Measurements from ENCODE around the gene RNASEH2B. TPM values are rescaled to one million over a fixed set of nuclear protein-coding genes. Genes with fewer than 3 reads are reported as not detected.
A peak's percentile ranks its signal among the peaks of the same experiment; 100 is the strongest.

RNASEH2B gene
- total and polyA plus RNA-seq, 2 of the 13 experiments (the other 11 are each of a cell fraction or from before 2014, with no cell fraction given) = 17.2 to 55.4 TPM

GRCh38 chr13:50909605-50910484 lies at the start of gene RNASEH2B (continued):
- TF ChIP-seq, protein P1, sequence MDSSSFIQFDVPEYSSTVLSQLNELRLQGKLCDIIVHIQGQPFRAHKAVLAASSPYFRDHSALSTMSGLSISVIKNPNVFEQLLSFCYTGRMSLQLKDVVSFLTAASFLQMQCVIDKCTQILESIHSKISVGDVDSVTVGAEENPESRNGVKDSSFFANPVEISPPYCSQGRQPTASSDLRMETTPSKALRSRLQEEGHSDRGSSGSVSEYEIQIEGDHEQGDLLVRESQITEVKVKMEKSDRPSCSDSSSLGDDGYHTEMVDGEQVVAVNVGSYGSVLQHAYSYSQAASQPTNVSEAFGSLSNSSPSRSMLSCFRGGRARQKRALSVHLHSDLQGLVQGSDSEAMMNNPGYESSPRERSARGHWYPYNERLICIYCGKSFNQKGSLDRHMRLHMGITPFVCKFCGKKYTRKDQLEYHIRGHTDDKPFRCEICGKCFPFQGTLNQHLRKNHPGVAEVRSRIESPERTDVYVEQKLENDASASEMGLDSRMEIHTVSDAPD (CRISPR knock-in tag; IDR thresholded peaks at IDR 0.05) = peak; percentile 71; the same call in 1 of the 2 replicates
- TF ChIP-seq LCORL (IDR thresholded peaks at IDR 0.05) (no peak), LCORL (CRISPR knock-in tag; IDR thresholded peaks at IDR 0.05) (no peak), ZNF275 (CRISPR knock-in tag; IDR thresholded peaks at IDR 0.05; ENCODE audit: borderline replicate concordance) (peak; percentile 67; the same call in 1 of the 2 replicates), HMGA1 (CRISPR knock-in tag; conservative IDR thresholded peaks at IDR 0.05) (no peak), ZFAT (CRISPR knock-in tag; conservative IDR thresholded peaks at IDR 0.05) (peak; percentile 85), KLF15 (CRISPR knock-in tag; IDR thresholded peaks at IDR 0.05; ENCODE audit: borderline replicate concordance) (0 out of 2 replicates have a peak, but pooled peaks have one; percentile 49), ZNF501 (CRISPR knock-in tag; IDR thresholded peaks at IDR 0.05) (peak; percentile 58; the same call in 1 of the 2 replicates), ZNF124 (CRISPR knock-in tag; IDR thresholded peaks at IDR 0.05) (0 out of 2 replicates have a peak, but pooled peaks have one; percentile 36), SOX13 (IDR thresholded peaks at IDR 0.05) (no peak), SOX13 (CRISPR knock-in tag; conservative IDR thresholded peaks at IDR 0.05 in 1 of 2, IDR thresholded peaks at IDR 0.05 in 1 of 2) (no peak), ZBTB21 (CRISPR knock-in tag; IDR thresholded peaks at IDR 0.05) (no peak), SIN3A (IDR thresholded peaks at IDR 0.05; ENCODE audit: borderline replicate concordance, low read depth, low read length) (peak; percentile 61; the same call in 1 of the 2 replicates), ZNF713 (CRISPR knock-in tag; IDR thresholded peaks at IDR 0.05) (no peak), ATF5 (CRISPR knock-in tag; IDR thresholded peaks at IDR 0.05; ENCODE audit: low read depth) (no peak), ZNF709 (CRISPR knock-in tag; IDR thresholded peaks at IDR 0.05) (peak; percentile 93; the same call in 1 of the 2 replicates), ZNF589 (CRISPR knock-in tag; conservative IDR thresholded peaks at IDR 0.05) (0 out of 2 replicates have a peak, but pooled peaks have one; percentile 23), ZNF7 (CRISPR knock-in tag; IDR thresholded peaks at IDR 0.05) (no peak), JUND (CRISPR knock-in tag; IDR thresholded peaks at IDR 0.05) (no peak), JUN (CRISPR knock-in tag; IDR thresholded peaks at IDR 0.05) (no peak)
- TF ChIP-seq, protein P2, sequence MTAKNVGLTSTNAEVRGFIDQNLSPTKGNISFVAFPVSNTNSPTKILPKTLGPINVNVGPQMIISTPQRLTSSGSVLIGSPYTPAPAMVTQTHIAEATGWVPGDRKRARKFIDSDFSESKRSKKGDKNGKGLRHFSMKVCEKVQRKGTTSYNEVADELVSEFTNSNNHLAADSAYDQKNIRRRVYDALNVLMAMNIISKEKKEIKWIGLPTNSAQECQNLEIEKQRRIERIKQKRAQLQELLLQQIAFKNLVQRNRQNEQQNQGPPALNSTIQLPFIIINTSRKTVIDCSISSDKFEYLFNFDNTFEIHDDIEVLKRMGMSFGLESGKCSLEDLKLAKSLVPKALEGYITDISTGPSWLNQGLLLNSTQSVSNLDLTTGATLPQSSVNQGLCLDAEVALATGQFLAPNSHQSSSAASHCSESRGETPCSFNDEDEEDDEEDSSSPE (CRISPR knock-in tag; IDR thresholded peaks at IDR 0.05) = peak; percentile 93
- TF ChIP-seq, protein P3, sequence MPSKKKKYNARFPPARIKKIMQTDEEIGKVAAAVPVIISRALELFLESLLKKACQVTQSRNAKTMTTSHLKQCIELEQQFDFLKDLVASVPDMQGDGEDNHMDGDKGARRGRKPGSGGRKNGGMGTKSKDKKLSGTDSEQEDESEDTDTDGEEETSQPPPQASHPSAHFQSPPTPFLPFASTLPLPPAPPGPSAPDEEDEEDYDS (CRISPR knock-in tag; IDR thresholded peaks at IDR 0.05) = no peak
- TF ChIP-seq, protein P4, sequence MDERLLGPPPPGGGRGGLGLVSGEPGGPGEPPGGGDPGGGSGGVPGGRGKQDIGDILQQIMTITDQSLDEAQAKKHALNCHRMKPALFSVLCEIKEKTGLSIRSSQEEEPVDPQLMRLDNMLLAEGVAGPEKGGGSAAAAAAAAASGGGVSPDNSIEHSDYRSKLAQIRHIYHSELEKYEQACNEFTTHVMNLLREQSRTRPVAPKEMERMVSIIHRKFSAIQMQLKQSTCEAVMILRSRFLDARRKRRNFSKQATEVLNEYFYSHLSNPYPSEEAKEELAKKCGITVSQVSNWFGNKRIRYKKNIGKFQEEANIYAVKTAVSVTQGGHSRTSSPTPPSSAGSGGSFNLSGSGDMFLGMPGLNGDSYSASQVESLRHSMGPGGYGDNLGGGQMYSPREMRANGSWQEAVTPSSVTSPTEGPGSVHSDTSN (CRISPR knock-in tag; IDR thresholded peaks at IDR 0.05) = no peak
